ENCODE data around the gene FLT3LG. TPM values are rescaled to one million over a fixed set of nuclear protein-coding genes. Genes with fewer than 3 reads are reported as not detected.
A peak's percentile ranks its signal among the peaks of the same experiment; 100 is the strongest.

FLT3LG gene
- total and polyA plus RNA-seq, 9 of the 15 experiments (the other 6 are each of a cell fraction or from before 2014, with no cell fraction given) = 0.31 to 6.4 (median 1.1) TPM

- no peak for TF ChIP-seq ZNF318 (IDR thresholded peaks at IDR 0.05; ENCODE audit: borderline replicate concordance in 1 of 2, low read depth in 1 of 2)
- no peak for TF ChIP-seq RB1 (IDR thresholded peaks at IDR 0.05; ENCODE audit: low read depth)
- peak; percentile 52 to 71; a peak in 3 of 4 replicates for TF ChIP-seq SIX5 (IDR thresholded peaks at IDR 0.05; ENCODE audit: borderline replicate concordance in 1 of 2, insufficient read depth in 1 of 2, low read depth in 1 of 2, low read length in 2 of 2)
- TF ChIP-seq EP400 (IDR thresholded peaks at IDR 0.05) = peak; percentile 45
- TF ChIP-seq ZNF174 (CRISPR knock-in tag; IDR thresholded peaks at IDR 0.05) = no peak
- TF ChIP-seq CAMTA2 (CRISPR knock-in tag; conservative IDR thresholded peaks at IDR 0.05) = no peak
- TF ChIP-seq NUFIP1 (IDR thresholded peaks at IDR 0.05; ENCODE audit: partially characterized antibody) = no peak
- no peak for TF ChIP-seq ZNF511 (CRISPR knock-in tag; IDR thresholded peaks at IDR 0.05)
- TF ChIP-seq FIP1L1 (IDR thresholded peaks at IDR 0.05; ENCODE audit: low read depth, low read length, poor library complexity, severe bottlenecking) = no peak
- TF ChIP-seq USF1 (CRISPR knock-in tag; IDR thresholded peaks at IDR 0.05) = peak; percentile 61; the same call in 1 of the 2 replicates
- TF ChIP-seq DDX20 (tag; IDR thresholded peaks at IDR 0.05; ENCODE audit: low read depth) = no peak
- TF ChIP-seq CGGBP1 (CRISPR knock-in tag; IDR thresholded peaks at IDR 0.05) = no peak
- no peak for TF ChIP-seq BCOR (IDR thresholded peaks at IDR 0.05)
- peak; percentile 52 for TF ChIP-seq L3MBTL2 (IDR thresholded peaks at IDR 0.05)
- no peak for TF ChIP-seq ZNF224 (CRISPR knock-in tag; IDR thresholded peaks at IDR 0.05)
- 0 out of 2 replicates have a peak, but pooled peaks have one; percentile 11 for TF ChIP-seq MBD2 (IDR thresholded peaks at IDR 0.05; ENCODE audit: borderline replicate concordance, low read depth)
- no peak for TF ChIP-seq ZNF584 (CRISPR knock-in tag; IDR thresholded peaks at IDR 0.05; ENCODE audit: low read depth)
- TF ChIP-seq HIVEP1 (CRISPR knock-in tag; IDR thresholded peaks at IDR 0.05) = no peak
Measured at GRCh38 chr19:49497047-49497788, 23.2 kb downstream of the FLT3LG start (continued).
